HT1080 (cell line): ENCODE results near the gene PTPRN2. TPM values are rescaled to one million over a fixed set of nuclear protein-coding genes. Genes with fewer than 3 reads are reported as not detected.
"Not testable (repeated sequence)": the region's sequence is repeated elsewhere in the genome, so short reads cannot be mapped to it uniquely, and the experiment has no call there.

Experiments used
- DNase-seq: peaks from one replicate; pipeline ENCODE4 v3.0.0-alpha.2; 2015; ENCODE audit warnings: low read depth
- total RNA-seq: library from RNA; depleted of rRNA; stranded (reverse); fragments of >200 nt; shearing (Covaris generic); gene quantifications from 2 replicates; pipeline ENCODE4 v1.2.3, GENCODE V29; 2014

The PTPRN2 gene
- total RNA-seq, 1 experiment from 2014 or later: 0.31 TPM

GRCh38 chr7:158245724-158246041 is 341.9 kb downstream of the PTPRN2 start:
- no peak for DNase-seq

- no peak for DNase-seq
Observed at GRCh38 chr7:158244873-158245723, 342.5 kb downstream of the PTPRN2 start.

DNA sequence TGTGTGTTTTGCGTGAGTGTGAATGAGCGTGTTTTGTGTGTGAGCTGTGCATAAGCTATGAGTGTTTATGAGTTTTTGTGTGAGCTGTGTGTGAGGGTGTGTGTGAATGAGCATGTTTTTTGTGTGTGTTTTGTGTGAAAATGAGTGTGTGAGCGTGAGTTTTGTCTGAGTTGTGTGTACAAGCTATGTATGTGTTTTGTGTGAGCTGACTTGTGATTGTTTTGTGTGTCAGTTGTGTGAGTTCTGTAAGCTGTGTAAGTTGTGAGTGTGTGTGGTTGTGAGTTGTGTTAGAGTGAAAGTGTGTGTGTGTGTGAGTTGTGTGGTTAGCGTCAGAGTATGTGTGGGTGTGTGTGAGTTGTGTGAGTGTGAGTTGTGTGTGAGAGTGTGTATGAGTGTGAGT is 343.2 kb downstream of the PTPRN2 start:
- DNase-seq: no peak

DNA sequence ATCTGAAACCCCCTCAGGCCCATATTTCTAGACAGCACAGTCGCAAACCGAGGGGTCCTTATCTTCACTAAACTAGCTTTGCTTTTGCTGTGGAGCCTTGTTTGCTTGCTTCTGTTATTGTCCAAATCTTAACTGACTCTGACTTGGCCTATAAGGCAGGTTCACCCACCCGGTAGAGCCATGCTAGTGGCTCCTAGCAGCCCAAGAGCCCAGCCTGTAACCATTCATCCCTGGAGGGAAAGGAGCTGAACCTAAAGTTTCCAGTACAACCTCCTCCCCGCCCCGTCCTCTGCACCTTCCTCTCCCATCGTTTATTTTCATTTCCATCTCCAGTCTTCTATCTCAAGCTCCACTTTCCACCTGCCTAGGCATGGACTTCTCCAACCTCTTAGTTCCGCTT is 345.7 kb downstream of the PTPRN2 start:
- DNase-seq: no peak

DNA sequence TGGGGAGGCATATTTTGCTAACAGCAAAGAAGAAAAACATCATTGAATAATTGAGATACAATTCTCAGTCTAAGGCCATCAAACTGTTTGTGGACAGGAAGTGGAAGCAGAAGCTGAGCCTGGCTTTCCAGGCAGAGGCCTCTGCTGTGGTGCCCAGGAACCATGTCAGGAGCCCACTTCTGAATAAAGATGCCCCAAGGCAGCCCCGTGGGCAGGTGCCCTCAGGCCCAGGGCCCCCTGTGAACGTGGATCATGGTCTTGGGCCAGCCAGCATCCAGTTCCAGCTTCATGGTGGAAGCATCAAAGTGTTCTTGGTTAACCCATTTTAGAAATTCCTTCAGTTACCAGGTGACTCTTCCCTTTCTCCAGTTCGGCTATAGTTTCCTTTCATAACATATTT is 346.8 kb downstream of the PTPRN2 start:
- no peak for DNase-seq

- DNase-seq: no peak
Observed at GRCh38 chr7:158239290-158239981, 348.2 kb downstream of the PTPRN2 start.

- no peak for DNase-seq
Observed at GRCh38 chr7:158238616-158239289, 348.9 kb downstream of the PTPRN2 start.

DNA sequence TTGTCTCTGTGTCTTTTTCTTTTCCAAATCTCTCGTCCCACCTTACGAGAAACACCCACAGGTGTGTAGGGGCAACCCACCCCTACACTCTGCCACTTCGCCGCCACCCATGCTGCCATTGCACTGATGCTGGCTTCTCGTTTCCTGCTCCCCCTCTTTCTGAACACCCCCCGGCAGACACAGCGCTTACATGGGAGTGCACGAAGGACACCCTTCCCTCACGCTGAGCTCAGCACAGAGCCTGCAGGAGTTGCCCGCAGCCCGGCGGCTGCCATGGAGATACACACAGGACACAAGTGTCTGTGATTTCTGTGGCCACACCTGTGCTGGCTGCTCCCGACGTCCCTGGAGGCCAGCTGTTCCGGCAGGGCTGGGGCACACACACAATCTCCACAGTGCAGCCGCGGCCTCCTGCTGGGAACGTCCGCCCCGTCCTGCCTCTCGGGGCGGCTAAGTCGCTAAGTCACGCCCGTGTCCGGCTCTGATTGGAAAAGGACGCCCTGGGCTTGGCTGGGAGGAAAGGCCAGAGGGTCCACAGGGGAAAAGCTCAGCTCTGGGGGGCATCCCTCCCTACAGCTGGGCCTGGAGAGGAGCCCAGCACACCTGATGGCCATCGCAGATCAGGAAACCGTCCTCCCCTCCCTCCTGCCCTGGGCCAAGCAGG is 349.8 kb downstream of the PTPRN2 start:
- no peak for DNase-seq

DNA sequence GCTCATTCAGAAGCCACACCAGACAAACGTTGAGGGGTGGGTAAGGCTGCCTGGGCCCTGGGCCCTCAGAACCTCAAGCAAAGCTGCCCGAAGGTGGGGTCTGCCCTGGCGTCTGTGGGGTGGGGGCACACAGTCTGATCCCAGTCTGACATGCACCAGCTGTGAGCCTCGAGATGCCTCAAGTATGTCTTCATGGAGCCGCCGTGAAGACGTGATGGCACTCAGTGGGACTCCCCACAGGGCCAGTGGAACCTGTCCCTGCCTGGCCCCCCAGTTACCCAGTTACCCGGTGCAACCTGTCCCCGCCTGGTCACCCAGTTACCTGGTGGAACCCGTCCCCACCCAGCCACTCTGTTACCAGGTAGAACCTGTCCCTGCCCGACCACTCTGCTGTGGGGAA is 351.2 kb downstream of the PTPRN2 start:
- DNase-seq: no peak

GRCh38 chr7:158235862-158236261 is 351.8 kb downstream of the PTPRN2 start:
- DNase-seq: no peak

DNA sequence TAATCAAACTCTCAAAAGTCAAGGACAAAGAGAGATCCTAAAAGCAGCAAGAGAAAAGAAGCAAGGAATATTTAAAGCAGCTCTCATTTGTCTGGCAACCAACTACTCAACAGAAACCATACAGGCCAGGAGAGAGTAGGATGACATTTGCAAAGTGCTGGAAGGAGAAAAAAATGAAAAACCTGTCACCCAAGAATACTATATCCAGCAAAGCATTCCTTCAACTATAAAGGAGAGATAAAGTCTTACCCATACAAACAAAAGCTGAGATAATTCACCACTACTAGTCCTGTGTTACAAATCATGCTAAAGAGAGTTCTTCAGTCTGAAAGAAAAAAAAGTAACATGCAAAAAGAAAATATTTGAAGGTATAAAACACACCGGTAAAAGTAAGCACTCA is 357.7 kb downstream of the PTPRN2 start:
- no peak for DNase-seq

DNA sequence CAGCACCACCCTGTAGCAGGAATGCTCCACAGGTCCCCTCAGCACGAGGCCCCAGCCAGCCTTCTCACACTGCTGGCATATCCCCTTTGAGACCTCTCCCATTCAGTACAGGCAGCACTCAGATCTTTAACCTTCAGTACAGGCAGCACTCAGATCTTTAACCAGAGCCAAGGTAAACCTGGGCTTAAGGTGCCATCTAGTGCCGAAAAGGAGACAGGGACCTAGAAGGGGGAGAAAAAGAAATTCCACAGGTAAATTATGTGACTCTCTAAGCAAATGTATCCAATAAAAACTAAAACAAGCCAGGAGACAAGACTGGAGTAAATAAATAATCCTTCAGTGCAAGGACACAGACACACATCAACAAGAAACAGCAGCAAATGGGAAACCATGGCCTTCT is 358.6 kb downstream of the PTPRN2 start:
- no peak for DNase-seq

DNA sequence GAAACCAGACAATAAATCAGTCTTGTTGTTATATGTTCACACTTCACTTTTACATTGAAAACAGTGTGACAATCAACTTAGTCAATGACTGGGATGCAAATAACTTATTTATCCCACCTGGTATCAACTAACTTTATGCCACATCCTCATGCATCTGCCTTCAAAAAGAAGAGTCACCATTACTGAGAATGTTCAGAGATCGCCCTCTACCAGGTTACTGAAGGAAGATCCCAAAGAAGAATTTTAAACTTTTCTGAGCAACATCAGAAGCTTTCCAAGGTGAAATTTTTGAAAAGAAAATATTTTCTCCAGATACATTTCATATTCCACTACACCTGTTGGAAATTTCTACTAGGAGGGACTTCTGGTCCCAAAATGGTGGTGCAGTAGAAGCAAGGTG is 359.5 kb downstream of the PTPRN2 start:
- DNase-seq: no peak

DNA sequence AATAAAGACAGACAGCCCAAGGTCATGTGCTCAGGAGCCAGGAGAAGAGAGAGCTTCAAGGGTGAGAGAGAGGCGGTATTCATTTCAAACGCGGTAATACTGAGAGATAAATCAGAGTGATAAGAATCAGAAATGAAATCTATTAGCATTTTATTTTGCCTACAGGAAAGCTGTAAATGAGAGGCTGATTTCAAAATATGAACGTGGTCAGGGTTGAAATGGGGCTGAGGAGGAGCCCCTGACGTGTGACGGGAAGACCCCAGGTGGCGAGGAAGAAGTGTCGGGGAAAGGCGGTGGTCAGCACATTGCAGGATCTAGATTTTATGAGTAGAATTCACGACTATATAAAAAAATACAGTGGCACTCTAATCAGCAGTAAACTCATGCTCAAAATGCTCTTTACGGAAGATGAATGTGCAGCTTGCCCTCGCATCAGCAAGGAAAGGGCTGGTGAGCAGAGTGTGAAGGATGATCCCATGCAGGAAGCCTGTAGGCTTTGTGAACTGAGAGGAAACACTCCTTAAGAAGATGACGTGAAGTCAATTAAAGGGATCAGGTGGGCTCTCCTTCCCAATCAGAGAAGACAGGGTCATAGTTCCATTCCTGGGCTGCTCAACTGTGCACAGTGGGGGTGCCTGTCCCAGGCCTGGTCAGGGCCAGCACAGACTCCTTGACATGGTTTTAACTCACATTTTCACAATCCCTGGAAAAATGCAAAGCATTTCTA is 360.2 kb downstream of the PTPRN2 start:
- no peak for DNase-seq

DNA sequence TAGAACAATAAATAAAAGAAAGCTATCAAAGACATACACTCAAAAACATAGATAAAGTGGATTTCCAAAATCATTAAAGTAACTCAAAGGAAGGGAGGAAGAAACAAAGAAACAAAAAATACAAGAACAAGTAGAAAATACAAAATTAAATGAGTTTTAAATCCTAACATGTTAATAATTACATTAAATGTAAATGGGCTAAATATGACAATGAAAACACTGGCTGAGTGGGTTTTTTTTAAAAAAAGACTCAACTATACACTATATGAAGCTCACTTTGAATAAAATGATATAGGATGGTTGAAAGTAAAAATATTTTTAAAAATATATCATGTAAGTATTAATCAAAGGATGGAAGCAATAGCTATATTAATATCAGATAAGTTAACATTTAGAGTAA is 371.4 kb downstream of the PTPRN2 start:
- no peak for DNase-seq

DNA sequence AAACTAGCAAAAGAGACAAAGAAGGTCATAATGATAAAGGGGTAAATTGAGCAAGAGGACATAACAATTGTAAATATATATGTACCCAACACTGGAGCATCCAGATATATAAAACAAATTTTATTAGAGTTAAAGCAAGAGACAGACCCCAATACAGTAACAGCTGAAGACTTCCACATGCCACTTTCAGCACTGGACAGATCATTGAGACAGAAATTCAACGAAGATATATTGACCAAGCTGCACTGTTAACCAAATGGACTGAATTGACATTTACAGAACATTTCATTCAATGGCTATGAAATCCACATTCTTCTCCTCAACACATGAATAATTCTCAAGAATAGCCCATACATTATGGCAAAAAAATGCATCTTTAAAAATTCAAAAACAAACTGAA is 378.2 kb downstream of the PTPRN2 start:
- DNase-seq: no peak

GRCh38 chr7:158206341-158206740 is 381.3 kb downstream of the PTPRN2 start:
- DNase-seq: no peak

GRCh38 chr7:158204453-158204852 is 383.2 kb downstream of the PTPRN2 start:
- no peak for DNase-seq

DNA sequence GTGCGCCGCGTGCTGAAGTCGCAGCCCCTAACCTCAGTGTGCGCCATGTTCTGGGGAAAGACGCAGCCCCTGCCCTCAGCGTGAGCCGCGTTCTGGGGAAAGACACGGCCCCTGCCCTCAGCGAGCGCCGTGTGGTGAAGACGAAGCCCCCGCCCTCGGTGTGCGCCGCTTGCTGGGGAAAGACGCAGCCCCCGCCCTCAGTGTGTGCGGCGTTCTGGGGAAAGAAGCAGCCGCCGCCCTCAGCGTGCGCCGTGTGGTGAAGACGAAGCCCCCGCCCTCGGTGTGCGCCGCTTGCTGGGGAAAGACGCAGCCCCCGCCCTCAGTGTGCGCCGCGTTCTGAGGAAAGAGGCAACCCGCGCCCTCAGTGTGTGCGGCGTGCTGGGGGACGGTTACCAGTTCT is 383.7 kb downstream of the PTPRN2 start:
- not testable (repeated sequence) for DNase-seq

DNA sequence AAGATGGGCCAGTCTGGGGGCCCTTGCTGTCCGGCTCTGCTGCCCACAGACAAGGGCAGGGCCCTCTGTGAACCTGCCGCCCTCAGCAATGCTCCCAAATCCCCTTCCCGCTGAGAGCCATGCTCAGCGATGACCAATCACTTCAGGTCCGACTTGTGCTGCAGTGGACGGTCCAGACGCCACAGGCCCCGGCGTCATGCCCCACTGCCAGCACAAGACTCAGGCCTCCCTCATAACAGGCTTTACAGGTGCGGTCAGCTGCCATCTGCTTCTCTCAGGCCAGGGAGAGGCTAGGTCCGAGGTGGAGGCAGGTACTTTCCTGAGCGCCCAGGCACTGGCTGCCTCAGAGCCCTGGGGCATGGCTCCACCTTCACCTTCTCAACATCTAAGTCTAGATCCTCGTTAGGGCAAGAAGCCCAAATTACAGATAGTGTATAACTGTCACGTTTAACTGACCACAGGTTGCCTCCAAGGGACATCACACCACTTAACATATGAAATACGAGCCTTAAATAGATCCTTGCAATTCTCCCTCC is 393.2 kb downstream of the PTPRN2 start:
- DNase-seq: no peak

DNA sequence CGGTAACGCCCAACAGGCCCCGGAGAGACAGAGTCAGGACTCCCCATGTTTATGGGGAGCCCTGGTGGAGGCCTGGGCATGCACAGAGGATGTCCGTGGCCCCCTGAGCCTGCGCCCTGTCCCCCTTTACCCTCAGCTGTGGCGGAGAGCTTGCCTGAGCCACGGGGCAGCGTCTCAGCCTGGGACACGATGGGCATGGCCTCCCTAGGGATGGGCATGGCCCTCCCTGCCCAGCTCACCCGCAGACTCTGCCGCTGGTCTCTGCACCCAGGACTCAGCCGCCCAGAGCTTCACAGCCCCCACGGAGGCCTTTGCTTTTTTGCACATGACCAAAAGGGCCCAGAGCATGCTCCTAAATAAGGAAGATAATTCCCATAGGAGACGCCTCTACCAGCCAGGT is 394.2 kb downstream of the PTPRN2 start:
- no peak for DNase-seq
